GM10266 (cell line): ENCODE data around the gene CD8B.

Source experiments
- DNase-seq: peaks from one replicate; pipeline ENCODE4 v3.0.0; 2012; ENCODE audit errors: extremely low spot score
- TF ChIP-seq, protein P1 (sequence below): IDR thresholded peaks from 2 replicates; pipeline ENCODE4 v1.5.1; 2012; ENCODE audit warnings: mild to moderate bottlenecking, low read depth; ENCODE audit not compliant: control insufficient read depth, insufficient read depth; ENCODE audit errors: missing control alignments

CD8B gene

DNA sequence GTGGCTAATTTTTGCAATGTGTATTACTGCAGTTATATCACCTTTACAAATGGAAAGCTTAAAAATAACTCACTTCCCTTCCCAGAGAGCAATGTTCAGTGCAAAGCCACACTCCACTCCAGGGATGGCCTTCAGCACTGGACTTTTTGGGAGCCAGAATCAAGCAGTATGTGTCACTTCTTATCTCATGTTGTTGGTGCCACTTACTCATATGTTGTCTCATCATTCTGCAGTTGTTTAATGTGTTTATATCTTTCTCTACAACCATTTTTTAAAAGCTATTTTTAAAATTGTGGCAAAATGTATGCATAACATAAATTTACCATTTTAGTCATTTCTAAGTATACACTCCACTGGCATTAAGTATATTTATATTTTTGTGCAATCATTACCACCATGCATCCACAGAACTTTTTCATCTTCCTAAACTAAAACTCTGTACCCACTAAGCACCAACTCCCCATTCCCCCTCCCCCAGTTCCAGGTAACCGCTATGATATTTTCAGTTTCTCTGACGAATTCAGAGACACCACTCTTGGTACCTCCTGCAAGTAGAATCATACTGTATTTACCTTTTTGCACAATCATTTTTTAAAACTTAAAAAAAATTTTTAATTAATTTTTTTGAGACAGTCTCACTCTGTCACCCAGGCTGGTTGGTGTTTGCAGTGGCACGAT, 38.9 kb downstream of the CD8B start:
- TF ChIP-seq, protein P1, sequence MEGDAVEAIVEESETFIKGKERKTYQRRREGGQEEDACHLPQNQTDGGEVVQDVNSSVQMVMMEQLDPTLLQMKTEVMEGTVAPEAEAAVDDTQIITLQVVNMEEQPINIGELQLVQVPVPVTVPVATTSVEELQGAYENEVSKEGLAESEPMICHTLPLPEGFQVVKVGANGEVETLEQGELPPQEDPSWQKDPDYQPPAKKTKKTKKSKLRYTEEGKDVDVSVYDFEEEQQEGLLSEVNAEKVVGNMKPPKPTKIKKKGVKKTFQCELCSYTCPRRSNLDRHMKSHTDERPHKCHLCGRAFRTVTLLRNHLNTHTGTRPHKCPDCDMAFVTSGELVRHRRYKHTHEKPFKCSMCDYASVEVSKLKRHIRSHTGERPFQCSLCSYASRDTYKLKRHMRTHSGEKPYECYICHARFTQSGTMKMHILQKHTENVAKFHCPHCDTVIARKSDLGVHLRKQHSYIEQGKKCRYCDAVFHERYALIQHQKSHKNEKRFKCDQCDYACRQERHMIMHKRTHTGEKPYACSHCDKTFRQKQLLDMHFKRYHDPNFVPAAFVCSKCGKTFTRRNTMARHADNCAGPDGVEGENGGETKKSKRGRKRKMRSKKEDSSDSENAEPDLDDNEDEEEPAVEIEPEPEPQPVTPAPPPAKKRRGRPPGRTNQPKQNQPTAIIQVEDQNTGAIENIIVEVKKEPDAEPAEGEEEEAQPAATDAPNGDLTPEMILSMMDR, result no peak
- DNase-seq, result no peak

DNA sequence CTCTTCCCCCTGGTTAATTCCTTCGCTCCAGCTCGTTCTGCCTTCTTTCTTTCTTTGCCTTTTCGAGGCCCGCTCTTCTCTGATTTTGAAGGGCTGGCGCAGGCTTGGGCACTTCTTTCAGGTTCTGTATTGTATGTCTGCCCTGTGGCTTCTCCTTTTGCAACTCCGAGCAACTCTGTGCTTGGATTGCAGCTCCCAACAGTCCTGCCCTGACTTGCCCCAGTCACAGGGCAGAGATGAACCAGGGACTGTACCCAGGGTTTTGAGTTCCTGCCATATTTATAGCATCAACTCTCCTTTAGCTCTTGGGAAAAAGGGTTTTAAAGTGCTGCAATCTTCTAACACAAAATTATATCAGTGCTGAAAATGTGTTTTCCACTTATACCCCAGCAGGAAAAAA, 39.8 kb downstream of the CD8B start:
- no peak for DNase-seq
- TF ChIP-seq, protein P1, result no peak

DNA sequence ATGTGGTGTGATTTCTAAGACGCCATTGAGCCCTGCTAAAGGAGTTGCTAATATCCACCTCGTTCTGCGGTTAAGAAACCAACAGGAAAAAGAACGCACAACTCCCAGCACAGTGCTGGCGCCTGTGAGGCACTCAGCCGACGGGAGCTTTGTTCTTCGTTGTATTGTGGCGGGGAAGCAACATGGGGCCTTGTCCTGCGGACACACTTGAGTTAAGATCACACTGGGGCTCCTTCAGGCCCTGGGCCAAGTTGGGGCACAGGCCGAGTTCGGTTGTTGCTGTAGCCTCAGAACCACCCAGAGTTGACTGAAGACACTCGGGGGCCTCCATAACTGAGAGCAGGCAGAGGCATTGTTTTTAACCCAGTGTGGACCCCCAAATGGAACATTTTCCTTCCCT, 40.4 kb downstream of the CD8B start:
- no peak for DNase-seq
- TF ChIP-seq, protein P1, result no peak

DNA sequence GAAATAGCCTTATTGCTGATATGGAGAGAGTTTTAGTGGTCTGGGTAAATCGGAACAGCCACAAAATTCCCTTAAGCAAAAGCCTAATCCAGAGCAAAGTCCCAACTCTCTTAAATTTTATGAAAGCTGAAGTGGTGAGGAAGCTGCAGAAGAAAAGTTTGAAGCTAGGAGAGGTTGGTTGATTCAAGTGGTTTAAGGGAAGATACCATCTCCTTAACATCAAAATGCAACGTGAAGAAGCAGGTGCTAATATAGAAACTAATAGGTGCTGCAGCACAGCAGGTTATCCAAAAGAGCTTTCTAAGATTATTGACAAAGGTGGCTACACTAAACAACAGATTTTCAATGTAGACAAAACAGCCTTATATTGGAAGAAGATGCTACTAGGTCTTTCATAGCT, 42.7 kb downstream of the CD8B start:
- DNase-seq, result no peak
- TF ChIP-seq, protein P1, result no peak

DNA sequence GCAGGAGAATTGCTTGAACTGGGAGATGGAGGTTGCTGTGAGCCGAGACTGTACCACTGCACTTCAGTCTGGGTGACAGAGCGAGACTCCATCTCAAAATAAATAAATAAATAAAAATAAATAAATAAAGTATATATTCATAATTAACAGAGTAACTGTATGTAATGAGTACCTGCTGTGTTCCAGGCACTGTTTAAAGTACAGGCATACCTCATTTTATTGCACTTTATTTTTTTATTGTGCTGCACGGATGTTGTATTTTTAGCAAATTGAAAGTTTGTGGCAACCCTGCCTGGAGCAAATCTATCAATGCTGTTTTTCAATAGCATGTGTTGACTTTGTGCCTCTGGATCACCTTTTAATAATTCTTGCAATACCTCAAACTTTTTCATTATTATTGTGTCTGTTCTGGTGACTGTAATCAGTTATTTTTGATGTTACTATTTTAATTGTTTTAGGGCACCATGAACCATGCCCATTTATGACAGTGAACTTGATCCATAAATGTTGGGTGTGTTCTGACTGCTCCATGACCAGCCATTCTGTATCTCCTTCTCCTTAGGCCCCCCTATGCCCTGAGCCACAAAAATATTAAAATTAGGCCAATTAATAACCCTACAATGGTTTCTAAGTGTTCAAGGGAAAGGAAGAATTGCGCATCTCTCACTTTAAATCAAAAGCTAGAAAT, 43.4 kb downstream of the CD8B start:
- TF ChIP-seq, protein P1, result no peak
- no peak for DNase-seq

DNA sequence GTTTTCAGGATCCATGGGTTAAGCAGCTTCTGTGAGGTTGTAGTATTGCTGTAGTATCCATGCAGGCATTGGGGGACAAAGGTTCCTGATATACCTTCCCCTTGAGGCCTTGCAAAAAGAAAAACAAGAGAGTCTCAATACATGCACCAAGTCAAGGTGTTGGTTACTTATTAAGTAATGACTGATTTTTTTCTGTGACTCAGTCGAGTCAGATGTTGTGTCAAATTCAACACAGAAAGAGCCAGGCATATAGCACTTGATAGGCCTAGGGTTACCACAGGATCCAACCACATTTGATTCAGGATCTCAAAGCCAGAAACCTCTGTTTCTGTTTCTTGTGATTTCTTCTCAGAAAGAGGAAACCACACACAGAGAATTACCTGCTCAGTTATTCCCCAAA, 46.1 kb downstream of the CD8B start:
- no peak for DNase-seq
- TF ChIP-seq, protein P1, result no peak

DNA sequence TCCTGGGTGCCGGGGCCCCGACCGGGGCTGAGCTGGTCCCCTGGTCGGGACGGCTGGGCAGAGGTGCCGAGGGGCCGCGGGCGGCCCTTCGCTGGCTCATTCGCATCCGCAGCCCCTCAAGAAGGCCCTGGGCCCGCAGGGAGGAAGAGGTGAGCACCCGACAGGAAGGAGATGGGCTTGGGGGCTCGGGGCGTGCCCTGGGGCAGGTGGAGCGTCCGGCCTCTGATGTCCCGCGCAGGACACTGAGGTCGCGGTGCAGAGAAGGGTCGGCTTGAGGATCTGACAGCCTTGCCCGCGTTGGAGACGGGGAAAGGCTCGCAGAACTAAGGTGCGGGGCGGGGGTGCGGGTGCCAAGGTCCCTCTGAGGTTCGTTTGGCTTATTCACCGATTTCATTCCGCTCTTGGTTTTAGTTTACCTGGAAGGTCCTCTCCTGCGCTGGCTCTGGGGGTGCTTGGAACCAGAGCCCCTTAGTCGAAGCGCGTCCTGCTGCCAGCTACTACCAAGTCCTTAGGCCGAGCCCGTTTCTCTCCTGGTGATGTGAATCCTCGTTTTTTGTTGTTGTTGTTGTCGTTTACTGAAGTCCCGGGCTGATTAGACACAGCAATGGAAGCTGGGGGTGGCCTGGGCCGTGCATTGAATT, 52.1 kb downstream of the CD8B start:
- no peak for DNase-seq
- TF ChIP-seq, protein P1, result no peak
